Osteoblast (primary cell): ENCODE data around the gene A3GALT2. TPM values are rescaled to one million over a fixed set of nuclear protein-coding genes. Genes with fewer than 3 reads are reported as not detected.

Source experiments
- DNase-seq: peaks from one replicate; pipeline ENCODE4 v3.0.0; 2011; ENCODE audit warnings: low spot score, mixed read lengths; ENCODE audit not compliant: insufficient read length; ENCODE audit errors: missing footprints
- H2AFZ ChIP-seq: 2 replicates; pipeline ENCODE4 v1.6.0; 2011; ENCODE audit warnings: mild to moderate bottlenecking, low read length
- H3K27ac ChIP-seq: 2 replicates; pipeline ENCODE4 v1.5.1; 2011; ENCODE audit warnings: mild to moderate bottlenecking, low read depth, low read length, moderate library complexity
- H3K27me3 ChIP-seq: 2 replicates; pipeline ENCODE4 v1.6.0; 2012; ENCODE audit warnings: mild to moderate bottlenecking, control low read depth, inconsistent platforms, low read length, moderate library complexity; ENCODE audit not compliant: insufficient read depth
- H3K36me3 ChIP-seq: 2 replicates; pipeline ENCODE4 v1.5.1; 2011; ENCODE audit warnings: mild to moderate bottlenecking, low read length, control low read depth, moderate library complexity; ENCODE audit not compliant: insufficient read depth
- H3K4me1 ChIP-seq: 2 replicates; pipeline ENCODE4 v1.5.1; 2011; ENCODE audit warnings: mild to moderate bottlenecking, low read length, control low read depth, moderate library complexity; ENCODE audit not compliant: insufficient read depth
- H3K4me2 ChIP-seq: 2 replicates; pipeline ENCODE4 v1.6.0; 2011; ENCODE audit warnings: mild to moderate bottlenecking, low read length; ENCODE audit not compliant: insufficient read depth
- H3K4me3 ChIP-seq: fragments of 200-600 bp; sonication (generic); 3 replicates; pipeline ENCODE4 v1.5.1; 2012; ENCODE audit warnings: mild to moderate bottlenecking, low read length, inconsistent platforms; ENCODE audit not compliant: insufficient read depth
- H3K79me2 ChIP-seq: 2 replicates; pipeline ENCODE4 v1.6.0; 2012; ENCODE audit warnings: mild to moderate bottlenecking, low read length, control low read depth, inconsistent platforms; ENCODE audit not compliant: insufficient read depth
- H3K9me3 ChIP-seq: 2 replicates; pipeline ENCODE4 v1.5.1; 2011; ENCODE audit warnings: low read depth, low read length, control low read depth
- H4K20me1 ChIP-seq: 2 replicates; pipeline ENCODE4 v1.6.0; 2012; ENCODE audit warnings: mild to moderate bottlenecking, low read length, control low read depth; ENCODE audit not compliant: insufficient read depth
- CTCF ChIP-seq: IDR thresholded peaks from 2 replicates; pipeline ENCODE4 v1.5.1; 2011; ENCODE audit warnings: mild to moderate bottlenecking, low read depth, low read length, moderate library complexity; ENCODE audit errors: extremely low read depth
- total RNA-seq: library from RNA; depleted of rRNA; stranded (reverse); fragments of >200 nt; gene quantifications from 2 replicates; pipeline ENCODE4 v1.2.3, GENCODE V29; 2012

Gene A3GALT2
- total RNA-seq, 1 donor = not detected

- TF ChIP-seq CTCF = no peak
- H3K27ac ChIP-seq = peak overlapping the region; percentile 53
Observed at GRCh38 chr1:33350611-33351280, 29.8 kb upstream of the A3GALT2 start.

GRCh38 chr1:33349778-33350610 is 29.1 kb upstream of the A3GALT2 start:
- H3K27me3 ChIP-seq = no peaks in the 10 kb centered on the region
- peak; percentile 99 for DNase-seq
- H3K4me1 ChIP-seq = peaks cover 38% of the 10 kb centered on the region
- H3K4me3 ChIP-seq = peak overlapping the region; percentile 72
- H3K4me2 ChIP-seq = peak overlapping the region; percentile 89
- H3K9me3 ChIP-seq = no peaks in the 10 kb centered on the region
- peak overlapping the region; percentile 68 for H2AFZ ChIP-seq
- peaks cover 9% of the 10 kb centered on the region for H4K20me1 ChIP-seq
- H3K79me2 ChIP-seq = peaks cover 44% of the 10 kb centered on the region
- H3K27ac ChIP-seq = peak overlapping the region; percentile 53
- no peak for TF ChIP-seq CTCF
- peaks cover 22% of the 10 kb centered on the region for H3K36me3 ChIP-seq

More at GRCh38 chr1:33350611-33351280, 29.8 kb upstream of the A3GALT2 start:
- H3K79me2 ChIP-seq = peaks cover 37% of the 10 kb centered on the region
- H3K9me3 ChIP-seq = no peaks in the 10 kb centered on the region
- H3K27me3 ChIP-seq = no peaks in the 10 kb centered on the region
- peaks cover 7% of the 10 kb centered on the region for H4K20me1 ChIP-seq
- DNase-seq = no peak
- H3K4me1 ChIP-seq = peaks cover 31% of the 10 kb centered on the region
- H2AFZ ChIP-seq = peak overlapping the region; percentile 68
- H3K4me3 ChIP-seq = peak overlapping the region; percentile 72
- peak overlapping the region; percentile 89 for H3K4me2 ChIP-seq
- peaks cover 22% of the 10 kb centered on the region for H3K36me3 ChIP-seq

DNA sequence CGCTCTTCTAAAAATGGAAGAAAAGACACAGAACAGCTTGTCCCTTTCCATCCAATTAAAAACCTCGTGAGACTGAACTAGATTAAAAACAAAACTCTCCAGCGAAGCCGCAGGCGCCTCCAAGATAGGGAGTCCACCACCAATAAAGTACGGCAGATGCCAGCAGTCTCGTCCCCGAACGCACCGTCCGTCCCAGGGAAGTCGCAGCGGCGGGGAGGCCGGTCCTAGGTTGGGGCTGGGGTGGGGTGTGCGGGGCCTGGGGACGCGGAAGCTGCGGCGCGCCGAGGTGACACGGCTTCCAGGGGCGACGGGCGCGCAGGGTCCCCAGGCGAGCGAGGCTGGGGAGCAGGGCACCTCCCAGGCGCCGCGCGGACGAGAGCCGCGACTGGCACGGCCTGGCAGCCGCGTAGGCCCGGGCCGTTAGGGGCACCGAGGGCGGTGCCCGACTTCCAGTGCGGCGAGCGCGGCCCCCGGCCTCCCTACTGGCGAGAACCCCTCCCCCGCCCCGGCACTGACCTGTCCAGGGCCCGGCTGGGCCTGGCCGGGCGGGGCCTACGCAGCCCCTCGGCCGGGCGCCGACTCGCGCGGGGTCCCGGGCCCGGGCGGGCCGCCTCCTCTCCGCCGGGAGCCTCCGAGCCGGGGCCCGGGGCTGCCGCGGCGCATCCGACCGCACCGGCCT is 28.3 kb upstream of the A3GALT2 start:
- H3K36me3 ChIP-seq = peaks cover 18% of the 10 kb centered on the region
- no peak for TF ChIP-seq CTCF
- peaks cover 46% of the 10 kb centered on the region for H3K4me1 ChIP-seq
- no peaks in the 10 kb centered on the region for H3K9me3 ChIP-seq
- H3K79me2 ChIP-seq = peaks cover 52% of the 10 kb centered on the region
- peak; percentile 95 for DNase-seq
- no peaks in the 10 kb centered on the region for H3K27me3 ChIP-seq
- peak overlapping the region; percentile 80 for H3K4me2 ChIP-seq
- peaks cover 12% of the 10 kb centered on the region for H4K20me1 ChIP-seq
- H3K27ac ChIP-seq = peak overlapping the region; percentile 96
- peak overlapping the region; percentile 70 for H3K4me3 ChIP-seq
- H2AFZ ChIP-seq = no peak overlapping the region
